GM13976 (cell line): ENCODE measurements around the gene PRKAR2B.

Experiments
- DNase-seq: peaks from one replicate; pipeline ENCODE4 v3.0.0; 2012; ENCODE audit warnings: low spot score
- CTCF ChIP-seq: IDR thresholded peaks from 2 replicates; pipeline ENCODE4 v1.5.1; 2012; ENCODE audit warnings: borderline replicate concordance, mild to moderate bottlenecking; ENCODE audit not compliant: insufficient read depth; ENCODE audit errors: extremely low read depth, missing control alignments, control extremely low read depth
- in situ Hi-C: fragments of 300-500 bp; cut with MboI; formaldehyde crosslinking; loops from one replicate; pipeline ENCODE4 v1.12.0; 2022; ENCODE audit warnings: low sequenced_read_pairs, mixed read lengths, inconsistent platforms; ENCODE audit not compliant: unreplicated experiment

Gene PRKAR2B

GRCh38 chr7:107068156-107068555 lies 23.7 kb downstream of the PRKAR2B start:
- TF ChIP-seq CTCF, result no peak
- no peak for DNase-seq
- in situ Hi-C loops, result no loop called here

- in situ Hi-C loops, result no loop called here
- no peak for DNase-seq
- no peak for TF ChIP-seq CTCF
These were observed 25.0 kb downstream of the PRKAR2B start for GRCh38 chr7:107069457-107069856.

GRCh38 chr7:107070710-107071109 lies 26.2 kb downstream of the PRKAR2B start:
- no peak for DNase-seq
- in situ Hi-C loops, result no loop called here

GRCh38 chr7:107071129-107071528 lies 26.6 kb downstream of the PRKAR2B start:
- no peak for TF ChIP-seq CTCF
- in situ Hi-C loops, result no loop called here

More at GRCh38 chr7:107070710-107071109, 26.2 kb downstream of the PRKAR2B start:
- no peak for TF ChIP-seq CTCF

GRCh38 chr7:107072133-107072532 lies 27.6 kb downstream of the PRKAR2B start:
- in situ Hi-C loops, result no loop called here
- no peak for TF ChIP-seq CTCF

More at GRCh38 chr7:107071129-107071528, 26.6 kb downstream of the PRKAR2B start:
- no peak for DNase-seq

GRCh38 chr7:107075863-107076574 lies 31.5 kb downstream of the PRKAR2B start:
- no peak for TF ChIP-seq CTCF
- in situ Hi-C loops, result no loop called here
- no peak for DNase-seq

More at GRCh38 chr7:107072133-107072532, 27.6 kb downstream of the PRKAR2B start:
- DNase-seq, result no peak
